ENCODE results near the gene DRC3. TPM values are rescaled to one million over a fixed set of nuclear protein-coding genes. Genes with fewer than 3 reads are reported as not detected.

DRC3 gene
- total RNA-seq, 1 donor from 2014 or later: 0.43 TPM

DNA sequence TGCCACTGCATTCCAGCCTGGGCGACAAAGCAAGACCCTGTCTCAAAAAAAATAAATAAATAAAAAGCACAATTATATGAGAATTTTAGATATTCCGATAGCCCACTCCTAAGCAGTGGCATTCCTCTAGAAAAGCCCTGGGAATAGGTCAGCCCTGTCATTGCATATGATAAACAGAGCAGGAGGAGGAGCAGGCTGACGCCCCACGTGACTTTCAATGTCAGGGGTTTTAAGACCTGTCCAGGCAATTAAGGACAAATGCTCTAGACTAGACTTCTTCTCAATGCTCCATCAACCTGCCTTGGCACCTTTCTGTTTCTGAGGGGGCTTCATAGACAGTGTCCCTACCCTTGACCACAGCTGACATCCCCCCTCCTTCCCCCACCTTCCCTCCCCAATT lies 8.0 kb upstream of the DRC3 start:
- peaks cover 44% of the 10 kb centered on the region for H4K20me1 ChIP-seq (ENCODE audit: insufficient read depth, low read length)
- H3K4me3 ChIP-seq (ENCODE audit: insufficient read depth, low read depth, low read length): no peak overlapping the region
- no peaks in the 10 kb centered on the region for H3K27me3 ChIP-seq (ENCODE audit: insufficient read depth, low read length)
- TF ChIP-seq CTCF (IDR thresholded peaks at IDR 0.05; ENCODE audit: insufficient read depth, low read depth, low read length) (no peak), EZH2 (IDR thresholded peaks at IDR 0.05; ENCODE audit: insufficient read depth, low read length) (no peak)
- Mint-ChIP-seq H3K4me1 (ENCODE audit: low read depth, unreplicated experiment) (peaks cover 26% of the 10 kb centered on the region), H3K36me3 (ENCODE audit: low read depth, unreplicated experiment) (peaks cover 3% of the 10 kb centered on the region), H3K4me3 (ENCODE audit: unreplicated experiment) (no peak overlapping the region), H3K27ac (ENCODE audit: unreplicated experiment) (no peak overlapping the region), H3K9me3 (ENCODE audit: unreplicated experiment) (no peaks in the 10 kb centered on the region), H3K27me3 (ENCODE audit: low read depth, unreplicated experiment) (no peaks in the 10 kb centered on the region)
- H3K4me2 ChIP-seq (ENCODE audit: low read length): no peak overlapping the region
- peaks cover 2% of the 10 kb centered on the region for H3K4me1 ChIP-seq (ENCODE audit: insufficient read depth, low read length)
- H3K9ac ChIP-seq (ENCODE audit: low read length): no peak overlapping the region
- H3K9me3 ChIP-seq (ENCODE audit: insufficient read depth, low read depth, low read length): no peaks in the 10 kb centered on the region
- peaks cover 92% of the 10 kb centered on the region for H3K79me2 ChIP-seq (ENCODE audit: insufficient read depth, low read length)
- no peak for DNase-seq (ENCODE audit: low read depth)
- no peak overlapping the region for H3K27ac ChIP-seq (ENCODE audit: low read depth, low read length)
- H2AFZ ChIP-seq (ENCODE audit: low read depth, low read length): no peak overlapping the region
- no peak for FAIRE-seq
- H3K36me3 ChIP-seq (ENCODE audit: insufficient read depth, low read length): no peaks in the 10 kb centered on the region

DNA sequence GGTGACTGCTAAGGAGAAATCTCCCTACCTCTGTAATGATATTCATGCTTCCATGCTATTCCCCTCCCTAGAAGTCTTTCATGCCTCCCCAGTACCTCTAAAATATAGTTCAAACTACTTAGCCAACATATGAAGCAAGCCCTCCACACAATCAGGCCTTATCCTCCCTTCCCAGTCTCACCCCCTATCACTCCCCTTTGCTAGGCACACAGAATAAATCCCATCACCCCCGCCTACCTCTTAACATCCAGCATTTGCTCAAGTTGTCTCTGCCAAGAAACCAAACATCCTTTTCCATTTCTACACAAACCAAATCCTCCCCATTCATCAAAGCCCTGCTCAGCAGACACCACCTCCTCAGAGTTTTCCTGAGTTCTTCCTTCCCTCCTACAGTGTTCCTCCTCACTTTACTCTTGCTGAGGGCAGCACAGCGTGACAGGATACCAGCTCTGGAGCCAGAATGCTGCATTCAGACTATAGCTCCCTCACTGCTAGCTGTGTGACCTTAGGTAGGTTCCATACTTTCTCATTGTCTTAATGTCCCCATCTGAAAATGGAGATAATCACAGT lies 7.4 kb upstream of the DRC3 start:
- Mint-ChIP-seq H3K27ac (ENCODE audit: unreplicated experiment) (no peak overlapping the region), H3K4me3 (ENCODE audit: unreplicated experiment) (no peak overlapping the region), H3K36me3 (ENCODE audit: low read depth, unreplicated experiment) (peaks cover 3% of the 10 kb centered on the region), H3K9me3 (ENCODE audit: unreplicated experiment) (no peaks in the 10 kb centered on the region), H3K4me1 (ENCODE audit: low read depth, unreplicated experiment) (peaks cover 24% of the 10 kb centered on the region), H3K27me3 (ENCODE audit: low read depth, unreplicated experiment) (no peaks in the 10 kb centered on the region)
- Histone ChIP-seq H3K4me3 (ENCODE audit: insufficient read depth, low read depth, low read length) (no peak overlapping the region), H3K4me1 (ENCODE audit: insufficient read depth, low read length) (no peaks in the 10 kb centered on the region), H2AFZ (ENCODE audit: low read depth, low read length) (no peak overlapping the region), H3K79me2 (ENCODE audit: insufficient read depth, low read length) (peaks cover 93% of the 10 kb centered on the region), H3K9me3 (ENCODE audit: insufficient read depth, low read depth, low read length) (no peaks in the 10 kb centered on the region), H3K27ac (ENCODE audit: low read depth, low read length) (no peak overlapping the region), H3K27me3 (ENCODE audit: insufficient read depth, low read length) (no peaks in the 10 kb centered on the region), H3K9ac (ENCODE audit: low read length) (no peak overlapping the region), H4K20me1 (ENCODE audit: insufficient read depth, low read length) (peaks cover 45% of the 10 kb centered on the region), H3K4me2 (ENCODE audit: low read length) (no peak overlapping the region), H3K36me3 (ENCODE audit: insufficient read depth, low read length) (no peaks in the 10 kb centered on the region)
- FAIRE-seq: no peak
- no peak for TF ChIP-seq CTCF (IDR thresholded peaks at IDR 0.05; ENCODE audit: insufficient read depth, low read depth, low read length)
- no peak for TF ChIP-seq EZH2 (IDR thresholded peaks at IDR 0.05; ENCODE audit: insufficient read depth, low read length)
- no peak for DNase-seq (ENCODE audit: low read depth)

DNA sequence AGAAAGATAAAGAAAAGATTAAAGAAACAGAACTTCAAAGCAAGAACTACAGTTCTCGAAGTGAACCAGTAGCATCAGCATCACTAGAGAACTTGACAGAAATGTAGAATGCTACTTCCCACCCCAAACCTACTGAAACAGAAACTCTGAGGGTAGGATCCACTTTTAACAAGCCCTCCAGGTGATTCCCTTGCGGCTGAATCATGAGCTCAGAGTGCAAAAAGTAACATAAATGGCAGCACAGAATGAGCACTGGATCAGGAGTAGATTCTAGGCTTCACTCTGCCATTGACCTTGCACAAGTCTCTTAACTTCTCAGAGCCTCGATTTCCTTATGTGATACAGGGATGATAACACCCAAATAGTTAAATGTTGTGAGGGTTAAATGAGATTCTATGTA lies 6.3 kb upstream of the DRC3 start:
- H3K9ac ChIP-seq (ENCODE audit: low read length): no peak overlapping the region
- H3K27ac Mint-ChIP-seq (ENCODE audit: unreplicated experiment): no peak overlapping the region
- H3K9me3 ChIP-seq (ENCODE audit: insufficient read depth, low read depth, low read length): no peaks in the 10 kb centered on the region
- peaks cover 57% of the 10 kb centered on the region for H4K20me1 ChIP-seq (ENCODE audit: insufficient read depth, low read length)
- no peaks in the 10 kb centered on the region for H3K9me3 Mint-ChIP-seq (ENCODE audit: unreplicated experiment)
- no peaks in the 10 kb centered on the region for H3K27me3 ChIP-seq (ENCODE audit: insufficient read depth, low read length)
- TF ChIP-seq CTCF (IDR thresholded peaks at IDR 0.05; ENCODE audit: insufficient read depth, low read depth, low read length) (no peak), EZH2 (IDR thresholded peaks at IDR 0.05; ENCODE audit: insufficient read depth, low read length) (no peak)
- no peak overlapping the region for H3K4me2 ChIP-seq (ENCODE audit: low read length)
- H3K4me1 Mint-ChIP-seq (ENCODE audit: low read depth, unreplicated experiment): peaks cover 28% of the 10 kb centered on the region
- FAIRE-seq (no peak), DNase-seq (ENCODE audit: low read depth) (no peak)
- H3K27ac ChIP-seq (ENCODE audit: low read depth, low read length): no peak overlapping the region
- peaks cover 6% of the 10 kb centered on the region for H3K4me1 ChIP-seq (ENCODE audit: insufficient read depth, low read length)
- no peaks in the 10 kb centered on the region for H3K27me3 Mint-ChIP-seq (ENCODE audit: low read depth, unreplicated experiment)
- H3K4me3 Mint-ChIP-seq (ENCODE audit: unreplicated experiment): no peak overlapping the region
- no peaks in the 10 kb centered on the region for H3K36me3 ChIP-seq (ENCODE audit: insufficient read depth, low read length)
- peaks cover 93% of the 10 kb centered on the region for H3K79me2 ChIP-seq (ENCODE audit: insufficient read depth, low read length)
- H2AFZ ChIP-seq (ENCODE audit: low read depth, low read length): no peak overlapping the region
- H3K36me3 Mint-ChIP-seq (ENCODE audit: low read depth, unreplicated experiment): no peaks in the 10 kb centered on the region
- H3K4me3 ChIP-seq (ENCODE audit: insufficient read depth, low read depth, low read length): no peak overlapping the region
